NB4 (cell line): ENCODE measurements around the gene HARS1.

ENCODE experiments used
- POLR2A ChIP-seq: IDR thresholded peaks from 2 replicates; pipeline ENCODE4 v1.6.1; 2011; ENCODE audit warnings: mild to moderate bottlenecking; ENCODE audit not compliant: insufficient read length; ENCODE audit errors: extremely low read depth
- TF ChIP-seq, protein P1 (sequence below): IDR thresholded peaks from one replicate; pipeline ENCODE4 v1.5.1; 2012; ENCODE audit warnings: low read depth, low read length

GRCh38 chr5:140631036-140631417 lies 60.1 kb downstream of the HARS1 start:
- TF ChIP-seq, protein P1, sequence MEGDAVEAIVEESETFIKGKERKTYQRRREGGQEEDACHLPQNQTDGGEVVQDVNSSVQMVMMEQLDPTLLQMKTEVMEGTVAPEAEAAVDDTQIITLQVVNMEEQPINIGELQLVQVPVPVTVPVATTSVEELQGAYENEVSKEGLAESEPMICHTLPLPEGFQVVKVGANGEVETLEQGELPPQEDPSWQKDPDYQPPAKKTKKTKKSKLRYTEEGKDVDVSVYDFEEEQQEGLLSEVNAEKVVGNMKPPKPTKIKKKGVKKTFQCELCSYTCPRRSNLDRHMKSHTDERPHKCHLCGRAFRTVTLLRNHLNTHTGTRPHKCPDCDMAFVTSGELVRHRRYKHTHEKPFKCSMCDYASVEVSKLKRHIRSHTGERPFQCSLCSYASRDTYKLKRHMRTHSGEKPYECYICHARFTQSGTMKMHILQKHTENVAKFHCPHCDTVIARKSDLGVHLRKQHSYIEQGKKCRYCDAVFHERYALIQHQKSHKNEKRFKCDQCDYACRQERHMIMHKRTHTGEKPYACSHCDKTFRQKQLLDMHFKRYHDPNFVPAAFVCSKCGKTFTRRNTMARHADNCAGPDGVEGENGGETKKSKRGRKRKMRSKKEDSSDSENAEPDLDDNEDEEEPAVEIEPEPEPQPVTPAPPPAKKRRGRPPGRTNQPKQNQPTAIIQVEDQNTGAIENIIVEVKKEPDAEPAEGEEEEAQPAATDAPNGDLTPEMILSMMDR: no peak
- no peak for TF ChIP-seq POLR2A
